ENCODE measurements around the gene NABP2.

GRCh38 chr12:56244494-56244893, 20.4 kb downstream of the NABP2 start:
- TF ChIP-seq, protein P1, sequence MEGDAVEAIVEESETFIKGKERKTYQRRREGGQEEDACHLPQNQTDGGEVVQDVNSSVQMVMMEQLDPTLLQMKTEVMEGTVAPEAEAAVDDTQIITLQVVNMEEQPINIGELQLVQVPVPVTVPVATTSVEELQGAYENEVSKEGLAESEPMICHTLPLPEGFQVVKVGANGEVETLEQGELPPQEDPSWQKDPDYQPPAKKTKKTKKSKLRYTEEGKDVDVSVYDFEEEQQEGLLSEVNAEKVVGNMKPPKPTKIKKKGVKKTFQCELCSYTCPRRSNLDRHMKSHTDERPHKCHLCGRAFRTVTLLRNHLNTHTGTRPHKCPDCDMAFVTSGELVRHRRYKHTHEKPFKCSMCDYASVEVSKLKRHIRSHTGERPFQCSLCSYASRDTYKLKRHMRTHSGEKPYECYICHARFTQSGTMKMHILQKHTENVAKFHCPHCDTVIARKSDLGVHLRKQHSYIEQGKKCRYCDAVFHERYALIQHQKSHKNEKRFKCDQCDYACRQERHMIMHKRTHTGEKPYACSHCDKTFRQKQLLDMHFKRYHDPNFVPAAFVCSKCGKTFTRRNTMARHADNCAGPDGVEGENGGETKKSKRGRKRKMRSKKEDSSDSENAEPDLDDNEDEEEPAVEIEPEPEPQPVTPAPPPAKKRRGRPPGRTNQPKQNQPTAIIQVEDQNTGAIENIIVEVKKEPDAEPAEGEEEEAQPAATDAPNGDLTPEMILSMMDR (conservative IDR thresholded peaks at IDR 0.05; ENCODE audit: low read depth in 2 of 2): no peak
- TF ChIP-seq EZH2 (IDR thresholded peaks at IDR 0.05; ENCODE audit: low read depth, unreplicated experiment): no peak
- no peak for TF ChIP-seq POLR2AphosphoS5 (IDR thresholded peaks at IDR 0.05; ENCODE audit: low read depth)
- no peak for TF ChIP-seq EZH2phosphoT487 (IDR thresholded peaks at IDR 0.05; ENCODE audit: unreplicated experiment)
- TF ChIP-seq ZNF114 (CRISPR knock-in tag; IDR thresholded peaks at IDR 0.05): no peak
- TF ChIP-seq CREB1 (CRISPR knock-in tag; IDR thresholded peaks at IDR 0.05; ENCODE audit: low read depth): no peak
- TF ChIP-seq, protein P2, sequence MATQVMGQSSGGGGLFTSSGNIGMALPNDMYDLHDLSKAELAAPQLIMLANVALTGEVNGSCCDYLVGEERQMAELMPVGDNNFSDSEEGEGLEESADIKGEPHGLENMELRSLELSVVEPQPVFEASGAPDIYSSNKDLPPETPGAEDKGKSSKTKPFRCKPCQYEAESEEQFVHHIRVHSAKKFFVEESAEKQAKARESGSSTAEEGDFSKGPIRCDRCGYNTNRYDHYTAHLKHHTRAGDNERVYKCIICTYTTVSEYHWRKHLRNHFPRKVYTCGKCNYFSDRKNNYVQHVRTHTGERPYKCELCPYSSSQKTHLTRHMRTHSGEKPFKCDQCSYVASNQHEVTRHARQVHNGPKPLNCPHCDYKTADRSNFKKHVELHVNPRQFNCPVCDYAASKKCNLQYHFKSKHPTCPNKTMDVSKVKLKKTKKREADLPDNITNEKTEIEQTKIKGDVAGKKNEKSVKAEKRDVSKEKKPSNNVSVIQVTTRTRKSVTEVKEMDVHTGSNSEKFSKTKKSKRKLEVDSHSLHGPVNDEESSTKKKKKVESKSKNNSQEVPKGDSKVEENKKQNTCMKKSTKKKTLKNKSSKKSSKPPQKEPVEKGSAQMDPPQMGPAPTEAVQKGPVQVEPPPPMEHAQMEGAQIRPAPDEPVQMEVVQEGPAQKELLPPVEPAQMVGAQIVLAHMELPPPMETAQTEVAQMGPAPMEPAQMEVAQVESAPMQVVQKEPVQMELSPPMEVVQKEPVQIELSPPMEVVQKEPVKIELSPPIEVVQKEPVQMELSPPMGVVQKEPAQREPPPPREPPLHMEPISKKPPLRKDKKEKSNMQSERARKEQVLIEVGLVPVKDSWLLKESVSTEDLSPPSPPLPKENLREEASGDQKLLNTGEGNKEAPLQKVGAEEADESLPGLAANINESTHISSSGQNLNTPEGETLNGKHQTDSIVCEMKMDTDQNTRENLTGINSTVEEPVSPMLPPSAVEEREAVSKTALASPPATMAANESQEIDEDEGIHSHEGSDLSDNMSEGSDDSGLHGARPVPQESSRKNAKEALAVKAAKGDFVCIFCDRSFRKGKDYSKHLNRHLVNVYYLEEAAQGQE (IDR thresholded peaks at IDR 0.05; ENCODE audit: unreplicated experiment): no peak
- no peak for TF ChIP-seq JUNB (IDR thresholded peaks at IDR 0.05; ENCODE audit: unreplicated experiment)
- TF ChIP-seq ZNF462 (CRISPR knock-in tag; IDR thresholded peaks at IDR 0.05): no peak
- no peak for TF ChIP-seq STAT1 (IDR thresholded peaks at IDR 0.05; ENCODE audit: unreplicated experiment)
